Activated CD8-positive, alpha-beta T cell treated with anti-CD3 and anti-CD28 coated beads, Interleukin-2, amount 10 ng/mL, durations not matched to agents 7 days and 5 days (primary cell): ENCODE measurements around the gene CARD11. TPM values are rescaled to one million over a fixed set of nuclear protein-coding genes. Genes with fewer than 3 reads are reported as not detected.

ENCODE experiments used
- ATAC-seq: fragments of 150-1000 bp; cut with Tn5 transposase; one replicate; pipeline ENCODE4 v1.10.0; 2021; ENCODE audit warnings: moderate library complexity
- CTCF ChIA-PET: fragments of 350-600 bp; sonication (Branson Sonifier 250); formaldehyde crosslinking; loops from one replicate; lab custom pipeline; 2021; ENCODE audit warnings: antibody characterized with exemption; lab: Charles Lee
- POLR2A ChIA-PET: fragments of 350-600 bp; sonication (Branson Sonifier 250); formaldehyde crosslinking; loops from one replicate; lab custom pipeline; 2021; ENCODE audit warnings: antibody characterized with exemption; lab: Charles Lee
- DNase-seq: peaks from one replicate; pipeline ENCODE4 v3.0.0-alpha.2; 2020
- H3K27ac Mint-ChIP-seq: one replicate; pipeline ENCODE4 v1.8.0; 2021; ENCODE audit warnings: mild to moderate bottlenecking, mixed read lengths
- H3K27me3 Mint-ChIP-seq: one replicate; pipeline ENCODE4 v1.8.0; 2021; ENCODE audit warnings: low read depth, mixed read lengths
- H3K36me3 Mint-ChIP-seq: one replicate; pipeline ENCODE4 v1.8.0; 2021; ENCODE audit warnings: low read depth, mixed read lengths
- H3K4me1 Mint-ChIP-seq: one replicate; pipeline ENCODE4 v1.8.0; 2021; ENCODE audit warnings: low read depth, mixed read lengths
- H3K4me3 Mint-ChIP-seq: one replicate; pipeline ENCODE4 v1.8.0; 2021; ENCODE audit warnings: mild to moderate bottlenecking, mixed read lengths
- H3K9me3 Mint-ChIP-seq: one replicate; pipeline ENCODE4 v1.8.0; 2022; ENCODE audit warnings: mixed read lengths; ENCODE audit not compliant: insufficient read depth
- total RNA-seq, 2 experiments: library from RNA; stranded (reverse); gene quantifications; one replicate each; pipeline ENCODE4 v1.2.3, GENCODE V29; 2021

CARD11 gene
- total RNA-seq, 2 experiments from 2014 or later: 178 TPM

- ATAC-seq: no peak
- Mint-ChIP-seq H3K36me3 (peaks cover 61% of the 10 kb centered on the region), H3K4me1 (peaks cover 34% of the 10 kb centered on the region), H3K9me3 (no peaks in the 10 kb centered on the region), H3K27ac (peak overlapping the region; percentile 85), H3K27me3 (no peaks in the 10 kb centered on the region), H3K4me3 (no peak overlapping the region)
- ChIA-PET CTCF (interaction anchor here (0.6 to 1.4 kb wide), 6 partner anchors 32 to 251 kb away, joined by 3 to 4 read pairs (median 3); no protein-coding TSS in a partner anchor), POLR2A (interaction anchor here (1.2 to 2.3 kb wide), 3 partner anchors 10 to 203 kb away, joined by 4 to 10 read pairs (median 4); no protein-coding TSS in a partner anchor)
- no peak for DNase-seq
Measured at GRCh38 chr7:2903682-2904162, 139.9 kb downstream of the CARD11 start.

- Mint-ChIP-seq H3K27me3 (no peaks in the 10 kb centered on the region), H3K4me1 (peaks cover 37% of the 10 kb centered on the region), H3K4me3 (no peak overlapping the region), H3K27ac (no peak overlapping the region), H3K36me3 (peaks cover 8% of the 10 kb centered on the region), H3K9me3 (no peaks in the 10 kb centered on the region)
- ChIA-PET CTCF (no interaction called here), POLR2A (no interaction called here)
- ATAC-seq (no peak), DNase-seq (no peak)
Measured at GRCh38 chr7:2897023-2897422, 146.6 kb downstream of the CARD11 start.

GRCh38 chr7:2896131-2896530 is 147.5 kb downstream of the CARD11 start:
- Mint-ChIP-seq H3K27ac (peak overlapping the region; percentile 40), H3K4me3 (peak overlapping the region; percentile 15)

GRCh38 chr7:2894118-2894940 is 149.3 kb downstream of the CARD11 start:
- peaks cover 29% of the 10 kb centered on the region for H3K4me1 Mint-ChIP-seq
- peak overlapping the region; percentile 78 for H3K4me3 Mint-ChIP-seq
- H3K27me3 Mint-ChIP-seq: no peaks in the 10 kb centered on the region
- POLR2A ChIA-PET: interaction anchor here (0.8 to 2.0 kb wide), 3 partner anchors 10 to 175 kb away, joined by 3 to 10 read pairs (median 3); no protein-coding TSS in a partner anchor
- CTCF ChIA-PET: interaction anchor here (0.6 to 4.4 kb wide), 17 partner anchors 20 to 777 kb away, joined by 3 to 31 read pairs (median 4); no protein-coding TSS in a partner anchor
- ATAC-seq: peak; percentile 81
- H3K36me3 Mint-ChIP-seq: no peaks in the 10 kb centered on the region
- no peaks in the 10 kb centered on the region for H3K9me3 Mint-ChIP-seq
- peak overlapping the region; percentile 96 for H3K27ac Mint-ChIP-seq
- peak; percentile 65 for DNase-seq

More at GRCh38 chr7:2896131-2896530, 147.5 kb downstream of the CARD11 start:
- DNase-seq (no peak), ATAC-seq (no peak)
- no peaks in the 10 kb centered on the region for H3K9me3 Mint-ChIP-seq
- H3K27me3 Mint-ChIP-seq: no peaks in the 10 kb centered on the region
- ChIA-PET POLR2A (no interaction called here), CTCF (interaction anchor here (0.9 to 4.4 kb wide), 2 partner anchors 9 to 170 kb away, joined by 3 to 31 read pairs; no protein-coding TSS in a partner anchor)
- H3K36me3 Mint-ChIP-seq: peaks cover 1% of the 10 kb centered on the region
- peaks cover 29% of the 10 kb centered on the region for H3K4me1 Mint-ChIP-seq

GRCh38 chr7:2893411-2893861 is 150.2 kb downstream of the CARD11 start:
- ChIA-PET POLR2A (interaction anchor here (2.0 kb wide), 1 partner anchor 11 kb away, joined by 10 read pairs; no protein-coding TSS in a partner anchor), CTCF (interaction anchor here (0.9 to 4.4 kb wide), 11 partner anchors 19 to 778 kb away, joined by 3 to 31 read pairs (median 5); no protein-coding TSS in a partner anchor)
- DNase-seq (peak; percentile 54), ATAC-seq (peak; percentile 39)
- no peaks in the 10 kb centered on the region for H3K9me3 Mint-ChIP-seq
- no peaks in the 10 kb centered on the region for H3K27me3 Mint-ChIP-seq
- H3K4me1 Mint-ChIP-seq: peaks cover 29% of the 10 kb centered on the region
- no peaks in the 10 kb centered on the region for H3K36me3 Mint-ChIP-seq
- H3K4me3 Mint-ChIP-seq: peak overlapping the region; percentile 78
- peak overlapping the region; percentile 96 for H3K27ac Mint-ChIP-seq

- H3K9me3 Mint-ChIP-seq: no peaks in the 10 kb centered on the region
- H3K27ac Mint-ChIP-seq: peak overlapping the region; percentile 81
- H3K27me3 Mint-ChIP-seq: no peaks in the 10 kb centered on the region
- ChIA-PET POLR2A (no interaction called here), CTCF (interaction anchor here (1.6 to 4.4 kb wide), 3 partner anchors 173 to 262 kb away, joined by 4 to 31 read pairs (median 21); no protein-coding TSS in a partner anchor)
- no peak overlapping the region for H3K4me3 Mint-ChIP-seq
- DNase-seq: no peak
- H3K4me1 Mint-ChIP-seq: peaks cover 29% of the 10 kb centered on the region
- ATAC-seq: no peak
- no peaks in the 10 kb centered on the region for H3K36me3 Mint-ChIP-seq
Measured at GRCh38 chr7:2892549-2892948, 151.1 kb downstream of the CARD11 start.

- H3K4me3 Mint-ChIP-seq: no peak overlapping the region
- H3K27ac Mint-ChIP-seq: no peak overlapping the region
- DNase-seq (no peak), ATAC-seq (no peak)
- CTCF ChIA-PET: interaction anchor here (0.8 to 2.8 kb wide), 5 partner anchors 8 to 267 kb away, joined by 3 to 16 read pairs (median 6); no protein-coding TSS in a partner anchor
- no peaks in the 10 kb centered on the region for H3K36me3 Mint-ChIP-seq
- POLR2A ChIA-PET: interaction anchor here (0.6 kb wide), 1 partner anchor 1147 kb away, joined by 4 read pairs; no protein-coding TSS in a partner anchor
- H3K9me3 Mint-ChIP-seq: no peaks in the 10 kb centered on the region
- peaks cover 2% of the 10 kb centered on the region for H3K27me3 Mint-ChIP-seq
- peaks cover 11% of the 10 kb centered on the region for H3K4me1 Mint-ChIP-seq
Measured at GRCh38 chr7:2887816-2888215, 155.9 kb downstream of the CARD11 start.

GRCh38 chr7:2886900-2887299 is 156.8 kb downstream of the CARD11 start:
- peaks cover 2% of the 10 kb centered on the region for H3K27me3 Mint-ChIP-seq
- DNase-seq: peak; percentile 68
- H3K4me3 Mint-ChIP-seq: no peak overlapping the region
- CTCF ChIA-PET: interaction anchor here (1.2 to 2.8 kb wide), 4 partner anchors 9 to 268 kb away, joined by 3 to 16 read pairs (median 6); no protein-coding TSS in a partner anchor
- POLR2A ChIA-PET: no interaction called here
- peak; percentile 73 for ATAC-seq
- H3K27ac Mint-ChIP-seq: no peak overlapping the region
- H3K4me1 Mint-ChIP-seq: peaks cover 7% of the 10 kb centered on the region
- no peaks in the 10 kb centered on the region for H3K9me3 Mint-ChIP-seq
- no peaks in the 10 kb centered on the region for H3K36me3 Mint-ChIP-seq

GRCh38 chr7:2886391-2886790 is 157.3 kb downstream of the CARD11 start:
- H3K4me1 Mint-ChIP-seq: peaks cover 7% of the 10 kb centered on the region
- H3K9me3 Mint-ChIP-seq: no peaks in the 10 kb centered on the region
- ChIA-PET POLR2A (interaction anchor here (0.6 kb wide), 1 partner anchor 30 kb away, joined by 5 read pairs; no protein-coding TSS in a partner anchor), CTCF (interaction anchor here (1.2 to 2.8 kb wide), 4 partner anchors 8 to 268 kb away, joined by 3 to 16 read pairs (median 6); no protein-coding TSS in a partner anchor)
- peaks cover 2% of the 10 kb centered on the region for H3K27me3 Mint-ChIP-seq
- DNase-seq: no peak
- peak overlapping the region; percentile 33 for H3K27ac Mint-ChIP-seq
- ATAC-seq: no peak
- H3K4me3 Mint-ChIP-seq: no peak overlapping the region
- H3K36me3 Mint-ChIP-seq: no peaks in the 10 kb centered on the region

GRCh38 chr7:2884161-2884560 is 159.5 kb downstream of the CARD11 start:
- H3K4me1 Mint-ChIP-seq: peaks cover 13% of the 10 kb centered on the region

GRCh38 chr7:2883101-2883500 is 160.6 kb downstream of the CARD11 start:
- Mint-ChIP-seq H3K4me1 (peaks cover 23% of the 10 kb centered on the region), H3K9me3 (no peaks in the 10 kb centered on the region), H3K27ac (no peak overlapping the region), H3K4me3 (no peak overlapping the region), H3K27me3 (peaks cover 2% of the 10 kb centered on the region), H3K36me3 (no peaks in the 10 kb centered on the region)
- ChIA-PET POLR2A (no interaction called here), CTCF (no interaction called here)
- DNase-seq (no peak), ATAC-seq (no peak)

More at GRCh38 chr7:2884161-2884560, 159.5 kb downstream of the CARD11 start:
- no peaks in the 10 kb centered on the region for H3K9me3 Mint-ChIP-seq
- no peak overlapping the region for H3K4me3 Mint-ChIP-seq
- peaks cover 2% of the 10 kb centered on the region for H3K27me3 Mint-ChIP-seq
- no peak overlapping the region for H3K27ac Mint-ChIP-seq
- DNase-seq (no peak), ATAC-seq (no peak)
- no peaks in the 10 kb centered on the region for H3K36me3 Mint-ChIP-seq
- ChIA-PET CTCF (no interaction called here), POLR2A (no interaction called here)
